Osteoblast (primary cell): ENCODE measurements around the gene EIF4G3. TPM values are rescaled to one million over a fixed set of nuclear protein-coding genes. Genes with fewer than 3 reads are reported as not detected.

Experiments used
- DNase-seq: peaks from one replicate; pipeline ENCODE4 v3.0.0; 2011; ENCODE audit warnings: low spot score, mixed read lengths; ENCODE audit not compliant: insufficient read length; ENCODE audit errors: missing footprints
- H2AFZ ChIP-seq: 2 replicates; pipeline ENCODE4 v1.6.0; 2011; ENCODE audit warnings: mild to moderate bottlenecking, low read length
- H3K27ac ChIP-seq: 2 replicates; pipeline ENCODE4 v1.5.1; 2011; ENCODE audit warnings: mild to moderate bottlenecking, low read depth, low read length, moderate library complexity
- H3K27me3 ChIP-seq: 2 replicates; pipeline ENCODE4 v1.6.0; 2012; ENCODE audit warnings: mild to moderate bottlenecking, control low read depth, inconsistent platforms, low read length, moderate library complexity; ENCODE audit not compliant: insufficient read depth
- H3K36me3 ChIP-seq: 2 replicates; pipeline ENCODE4 v1.5.1; 2011; ENCODE audit warnings: mild to moderate bottlenecking, low read length, control low read depth, moderate library complexity; ENCODE audit not compliant: insufficient read depth
- H3K4me1 ChIP-seq: 2 replicates; pipeline ENCODE4 v1.5.1; 2011; ENCODE audit warnings: mild to moderate bottlenecking, low read length, control low read depth, moderate library complexity; ENCODE audit not compliant: insufficient read depth
- H3K4me2 ChIP-seq: 2 replicates; pipeline ENCODE4 v1.6.0; 2011; ENCODE audit warnings: mild to moderate bottlenecking, low read length; ENCODE audit not compliant: insufficient read depth
- H3K4me3 ChIP-seq: fragments of 200-600 bp; sonication (generic); 3 replicates; pipeline ENCODE4 v1.5.1; 2012; ENCODE audit warnings: mild to moderate bottlenecking, low read length, inconsistent platforms; ENCODE audit not compliant: insufficient read depth
- H3K79me2 ChIP-seq: 2 replicates; pipeline ENCODE4 v1.6.0; 2012; ENCODE audit warnings: mild to moderate bottlenecking, low read length, control low read depth, inconsistent platforms; ENCODE audit not compliant: insufficient read depth
- H3K9me3 ChIP-seq: 2 replicates; pipeline ENCODE4 v1.5.1; 2011; ENCODE audit warnings: low read depth, low read length, control low read depth
- H4K20me1 ChIP-seq: 2 replicates; pipeline ENCODE4 v1.6.0; 2012; ENCODE audit warnings: mild to moderate bottlenecking, low read length, control low read depth; ENCODE audit not compliant: insufficient read depth
- total RNA-seq: library from RNA; depleted of rRNA; stranded (reverse); fragments of >200 nt; gene quantifications from 2 replicates; pipeline ENCODE4 v1.2.3, GENCODE V29; 2012
- TF ChIP-seq, protein P1 (sequence below): IDR thresholded peaks from 2 replicates; pipeline ENCODE4 v1.5.1; 2011; ENCODE audit warnings: mild to moderate bottlenecking, low read depth, low read length, moderate library complexity; ENCODE audit errors: extremely low read depth

The EIF4G3 gene
- total RNA-seq, 1 donor, result 55.0 TPM

GRCh38 chr1:21052034-21052433 is 124.7 kb downstream of the EIF4G3 start:
- H3K9me3 ChIP-seq, result no peaks in the 10 kb centered on the region
- H3K27me3 ChIP-seq, result no peaks in the 10 kb centered on the region
- H4K20me1 ChIP-seq, result peaks cover 60% of the 10 kb centered on the region
- H3K79me2 ChIP-seq, result peaks cover 23% of the 10 kb centered on the region
- no peak overlapping the region for H2AFZ ChIP-seq
- H3K36me3 ChIP-seq, result peaks cover 5% of the 10 kb centered on the region
- H3K4me3 ChIP-seq, result no peak overlapping the region
- H3K4me1 ChIP-seq, result peaks cover 17% of the 10 kb centered on the region
- no peak overlapping the region for H3K4me2 ChIP-seq
- DNase-seq, result no peak
- TF ChIP-seq, protein P1, sequence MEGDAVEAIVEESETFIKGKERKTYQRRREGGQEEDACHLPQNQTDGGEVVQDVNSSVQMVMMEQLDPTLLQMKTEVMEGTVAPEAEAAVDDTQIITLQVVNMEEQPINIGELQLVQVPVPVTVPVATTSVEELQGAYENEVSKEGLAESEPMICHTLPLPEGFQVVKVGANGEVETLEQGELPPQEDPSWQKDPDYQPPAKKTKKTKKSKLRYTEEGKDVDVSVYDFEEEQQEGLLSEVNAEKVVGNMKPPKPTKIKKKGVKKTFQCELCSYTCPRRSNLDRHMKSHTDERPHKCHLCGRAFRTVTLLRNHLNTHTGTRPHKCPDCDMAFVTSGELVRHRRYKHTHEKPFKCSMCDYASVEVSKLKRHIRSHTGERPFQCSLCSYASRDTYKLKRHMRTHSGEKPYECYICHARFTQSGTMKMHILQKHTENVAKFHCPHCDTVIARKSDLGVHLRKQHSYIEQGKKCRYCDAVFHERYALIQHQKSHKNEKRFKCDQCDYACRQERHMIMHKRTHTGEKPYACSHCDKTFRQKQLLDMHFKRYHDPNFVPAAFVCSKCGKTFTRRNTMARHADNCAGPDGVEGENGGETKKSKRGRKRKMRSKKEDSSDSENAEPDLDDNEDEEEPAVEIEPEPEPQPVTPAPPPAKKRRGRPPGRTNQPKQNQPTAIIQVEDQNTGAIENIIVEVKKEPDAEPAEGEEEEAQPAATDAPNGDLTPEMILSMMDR, result no peak
- H3K27ac ChIP-seq, result no peak overlapping the region

GRCh38 chr1:21051177-21051825 is 125.4 kb downstream of the EIF4G3 start:
- no peak overlapping the region for H3K4me2 ChIP-seq
- peaks cover 29% of the 10 kb centered on the region for H3K79me2 ChIP-seq
- H3K4me3 ChIP-seq, result no peak overlapping the region
- H3K27ac ChIP-seq, result no peak overlapping the region
- H3K27me3 ChIP-seq, result no peaks in the 10 kb centered on the region
- peaks cover 5% of the 10 kb centered on the region for H3K36me3 ChIP-seq
- peaks cover 62% of the 10 kb centered on the region for H4K20me1 ChIP-seq
- no peak for DNase-seq
- no peak overlapping the region for H2AFZ ChIP-seq
- no peaks in the 10 kb centered on the region for H3K9me3 ChIP-seq
- H3K4me1 ChIP-seq, result peaks cover 18% of the 10 kb centered on the region
- TF ChIP-seq, protein P1, result no peak

- peak overlapping the region; percentile 6 for H3K4me2 ChIP-seq
- H3K9me3 ChIP-seq, result no peaks in the 10 kb centered on the region
- H3K4me1 ChIP-seq, result peaks cover 23% of the 10 kb centered on the region
- DNase-seq, result no peak
- TF ChIP-seq, protein P1, result no peak
- peaks cover 65% of the 10 kb centered on the region for H4K20me1 ChIP-seq
- H3K4me3 ChIP-seq, result no peak overlapping the region
- H3K27ac ChIP-seq, result no peak overlapping the region
- no peak overlapping the region for H2AFZ ChIP-seq
- peaks cover 39% of the 10 kb centered on the region for H3K79me2 ChIP-seq
- H3K27me3 ChIP-seq, result no peaks in the 10 kb centered on the region
- peaks cover 5% of the 10 kb centered on the region for H3K36me3 ChIP-seq
Measured at GRCh38 chr1:21050031-21050430, 126.7 kb downstream of the EIF4G3 start.

DNA sequence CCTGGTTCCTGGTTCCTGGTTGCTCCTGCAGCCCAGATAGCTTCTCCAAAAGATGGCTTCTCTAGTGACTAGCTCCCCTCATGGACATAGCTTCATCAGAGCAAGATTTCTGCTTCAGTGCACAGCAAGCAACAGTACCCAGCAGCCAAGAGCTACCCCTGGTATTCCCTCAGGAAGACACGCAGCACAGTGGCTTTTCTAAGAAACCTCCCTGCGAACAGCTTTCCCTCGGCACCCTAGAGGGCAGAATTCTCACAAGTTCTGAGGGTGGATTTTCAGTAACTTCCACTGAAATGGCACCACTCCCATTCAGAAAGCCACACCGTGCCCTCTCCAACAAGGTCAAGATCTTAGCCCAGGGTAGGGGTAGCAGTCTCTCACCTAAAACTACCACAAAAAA is 128.2 kb downstream of the EIF4G3 start:
- H3K36me3 ChIP-seq, result peaks cover 5% of the 10 kb centered on the region
- H2AFZ ChIP-seq, result no peak overlapping the region
- H3K79me2 ChIP-seq, result peaks cover 47% of the 10 kb centered on the region
- no peaks in the 10 kb centered on the region for H3K27me3 ChIP-seq
- peaks cover 29% of the 10 kb centered on the region for H3K4me1 ChIP-seq
- DNase-seq, result no peak
- no peaks in the 10 kb centered on the region for H3K9me3 ChIP-seq
- no peak overlapping the region for H3K4me3 ChIP-seq
- no peak overlapping the region for H3K27ac ChIP-seq
- H4K20me1 ChIP-seq, result peaks cover 79% of the 10 kb centered on the region
- TF ChIP-seq, protein P1, result no peak
- no peak overlapping the region for H3K4me2 ChIP-seq
